H1 (cell line): ENCODE data around the gene EPHA4. TPM values are rescaled to one million over a fixed set of nuclear protein-coding genes. Genes with fewer than 3 reads are reported as not detected.

Experiments used
- CTCF ChIA-PET: fragments of 300-600 bp; sonication (Branson Sonifier 250); formaldehyde crosslinking; loops from one replicate; lab custom pipeline; 2021; ENCODE audit not compliant: partially characterized antibody; lab: Charles Lee
- POLR2A ChIA-PET: fragments of 300-600 bp; sonication (Branson Sonifier 250); formaldehyde crosslinking; loops from one replicate; lab custom pipeline; 2021; ENCODE audit warnings: inconsistent platforms; ENCODE audit not compliant: partially characterized antibody; lab: Charles Lee
- DNase-seq, 2 experiments: peaks; one replicate each; pipeline versions ENCODE4 v3.0.0 to v3.0.0-alpha.2; 2010 to 2022; ENCODE audit warnings: low spot score in 2 of 2, low read depth in 1 of 2, mixed read lengths in 1 of 2
- FAIRE-seq: peaks from 2 replicates; lab custom pipeline; 2011; peaks lifted over from hg19 to GRCh38; lab: Jason Lieb, UNC
- H2AFZ ChIP-seq: 2 replicates; pipeline ENCODE4 v1.8.1; 2012; ENCODE audit warnings: low read length, inconsistent platforms
- H2AK5ac ChIP-seq: 2 replicates; pipeline ENCODE4 v1.6.1; 2013; ENCODE audit warnings: low read depth, low read length
- H2BK120ac ChIP-seq: replicated peaks from 2 replicates; pipeline ENCODE3; 2013; ENCODE audit warnings: low read depth, low read length, inconsistent platforms
- H2BK12ac ChIP-seq: 2 replicates; pipeline ENCODE4 v1.6.1; 2013; ENCODE audit warnings: low read depth, low read length
- H2BK15ac ChIP-seq: 2 replicates; pipeline ENCODE4 v1.6.1; 2013; ENCODE audit warnings: low read length
- H2BK20ac ChIP-seq: 2 replicates; pipeline ENCODE4 v1.6.1; 2013; ENCODE audit warnings: low read length
- H2BK5ac ChIP-seq: 2 replicates; pipeline ENCODE4 v1.6.1; 2013; ENCODE audit warnings: low read depth, low read length
- H3K14ac ChIP-seq: 2 replicates; pipeline ENCODE4 v1.6.1; 2013; ENCODE audit warnings: inconsistent platforms; ENCODE audit not compliant: insufficient read length
- H3K18ac ChIP-seq: 2 replicates; pipeline ENCODE4 v1.6.1; 2013; ENCODE audit warnings: low read length; ENCODE audit errors: extremely low read depth
- H3K23ac ChIP-seq: 2 replicates; pipeline ENCODE4 v1.6.1; 2013; ENCODE audit warnings: inconsistent platforms; ENCODE audit not compliant: insufficient read length
- H3K23me2 ChIP-seq: 2 replicates; pipeline ENCODE4 v1.6.1; 2013; ENCODE audit warnings: low read depth, low read length
- H3K27ac ChIP-seq: 2 replicates; pipeline ENCODE4 v1.6.1; 2011; ENCODE audit warnings: low read depth, low read length, inconsistent platforms
- H3K27me3 ChIP-seq, 4 experiments: replicated peaks in 1 of 4; 1 replicate in 1 of 4; 2 replicates in 3 of 4; pipeline versions ENCODE4 v1.6.1 to v1.8.1; 2011 to 2013; ENCODE audit warnings: low read length in 3 of 4, mild to moderate bottlenecking in 3 of 4, inconsistent platforms in 2 of 4, mixed read lengths in 2 of 4, moderate library complexity in 1 of 4; ENCODE audit not compliant: control insufficient read depth in 3 of 4, insufficient read depth in 3 of 4; ENCODE audit errors: extremely low read depth in 1 of 4
- H3K36me3 ChIP-seq, 4 experiments: 2 replicates each; pipeline versions ENCODE4 v1.6.1 to v1.8.1; 2011 to 2013; ENCODE audit warnings: mild to moderate bottlenecking in 4 of 4, low read length in 3 of 4, moderate library complexity in 2 of 4, control low read depth in 1 of 4, inconsistent platforms in 1 of 4; ENCODE audit not compliant: insufficient read depth in 4 of 4, control insufficient read depth in 2 of 4
- H3K4ac ChIP-seq: replicated peaks from 2 replicates; pipeline ENCODE3; 2013; ENCODE audit warnings: low read length, low read depth, mixed read lengths, inconsistent platforms; ENCODE audit not compliant: insufficient read length
- H3K4me1 ChIP-seq, 4 experiments: replicated peaks in 1 of 4; 1 replicate in 1 of 4; 2 replicates in 3 of 4; pipeline versions ENCODE4 v1.6.1 to v1.8.1; 2011 to 2013; ENCODE audit warnings: low read length in 3 of 4, inconsistent platforms in 2 of 4, mixed read lengths in 1 of 4; ENCODE audit not compliant: insufficient read depth in 4 of 4, control insufficient read depth in 3 of 4
- H3K4me2 ChIP-seq, 2 experiments: 2 replicates each; pipeline versions ENCODE4 v1.6.1 to v1.8.1; 2011 to 2013; ENCODE audit warnings: low read depth in 2 of 2, low read length in 2 of 2, control low read depth in 1 of 2, inconsistent platforms in 1 of 2, mild to moderate bottlenecking in 1 of 2; ENCODE audit not compliant: insufficient read depth in 1 of 2
- H3K4me3 ChIP-seq, 4 experiments: fragments of 200-600, 300-600 bp in 1 of 4; sonication (generic), shearing (Covaris generic), sonication (Bioruptor Twin) in 1 of 4; 2 replicates each; pipeline versions ENCODE4 v1.5.1 to v1.8.1; 2011 to 2016; ENCODE audit warnings: low read length in 4 of 4, low read depth in 3 of 4, control low read depth in 2 of 4, inconsistent platforms in 2 of 4, mild to moderate bottlenecking in 2 of 4, mixed read lengths in 1 of 4, moderate library complexity in 1 of 4; ENCODE audit not compliant: insufficient read depth in 2 of 4; ENCODE audit errors: extremely low read depth in 1 of 4
- H3K56ac ChIP-seq: replicated peaks from 2 replicates; pipeline ENCODE3; 2013; ENCODE audit warnings: low read depth, mild to moderate bottlenecking, mixed read lengths, low read length, inconsistent platforms; ENCODE audit not compliant: insufficient read length
- H3K79me1 ChIP-seq: 2 replicates; pipeline ENCODE4 v1.6.1; 2013; ENCODE audit warnings: low read depth, low read length, control low read depth
- H3K79me2 ChIP-seq, 2 experiments: 2 replicates each; pipeline versions ENCODE4 v1.6.1 to v1.8.1; 2012 to 2013; ENCODE audit warnings: low read length in 2 of 2, mild to moderate bottlenecking in 2 of 2, inconsistent platforms in 1 of 2; ENCODE audit not compliant: insufficient read depth in 2 of 2, control insufficient read depth in 1 of 2
- H3K9ac ChIP-seq, 4 experiments: replicated peaks in 1 of 4; 1 replicate in 1 of 4; 2 replicates in 3 of 4; pipeline versions ENCODE4 v1.6.1 to v1.8.1; 2011 to 2013; ENCODE audit warnings: low read depth in 3 of 4, low read length in 3 of 4, control low read depth in 2 of 4, mild to moderate bottlenecking in 2 of 4, moderate library complexity in 2 of 4, inconsistent platforms in 1 of 4; ENCODE audit errors: extremely low read depth in 1 of 4
- H3K9me3 ChIP-seq, 2 experiments: 2 replicates each; pipeline versions ENCODE4 v1.6.1 to v1.8.1; 2012 to 2013; ENCODE audit warnings: mild to moderate bottlenecking in 2 of 2, moderate library complexity in 2 of 2, control low read depth in 1 of 2, inconsistent platforms in 1 of 2, low read depth in 1 of 2, low read length in 1 of 2, mixed read lengths in 1 of 2; ENCODE audit not compliant: insufficient read depth in 2 of 2
- H4K20me1 ChIP-seq, 2 experiments: replicated peaks in 1 of 2; 2 replicates each; pipeline versions ENCODE3 to v1.8.1; 2011 to 2013; ENCODE audit warnings: inconsistent platforms in 2 of 2, low read length in 2 of 2, mild to moderate bottlenecking in 1 of 2; ENCODE audit not compliant: insufficient read depth in 2 of 2, control insufficient read depth in 1 of 2
- H4K5ac ChIP-seq: 2 replicates; pipeline ENCODE4 v1.6.1; 2013; ENCODE audit warnings: low read length, low read depth, mixed read lengths, inconsistent platforms; ENCODE audit not compliant: insufficient read length
- H4K8ac ChIP-seq: 2 replicates; pipeline ENCODE4 v1.8.0; 2013; ENCODE audit warnings: mild to moderate bottlenecking, moderate library complexity, low read length, inconsistent platforms; ENCODE audit not compliant: insufficient read depth; ENCODE audit errors: extremely low read depth
- H4K91ac ChIP-seq: replicated peaks from 2 replicates; pipeline ENCODE3; 2013; ENCODE audit warnings: low read length, mixed read lengths, inconsistent platforms; ENCODE audit not compliant: insufficient read length
- ASH2L ChIP-seq: fragments of 200-600, 300-600 bp; sonication (generic); IDR thresholded peaks from one replicate; pipeline ENCODE4 v1.7.1; 2017; ENCODE audit warnings: low read length
- E2F6 ChIP-seq: IDR thresholded peaks from 2 replicates; pipeline ENCODE4 v1.6.1; 2012; ENCODE audit warnings: inconsistent platforms
- EP300 ChIP-seq, 2 experiments: IDR thresholded peaks; 1 replicate in 1 of 2; 2 replicates in 1 of 2; pipeline ENCODE4 v1.6.1; 2011 to 2012; ENCODE audit warnings: low read depth in 2 of 2, low read length in 2 of 2, mild to moderate bottlenecking in 2 of 2, borderline replicate concordance in 1 of 2, inconsistent platforms in 1 of 2, moderate library complexity in 1 of 2
- EZH2 ChIP-seq: fragments of 200-600 bp; sonication (generic); IDR thresholded peaks from 2 replicates; pipeline ENCODE4 v1.7.1; 2012; ENCODE audit warnings: low read depth, mild to moderate bottlenecking, moderate library complexity, low read length, inconsistent platforms; ENCODE audit not compliant: severe bottlenecking
- HDAC2 ChIP-seq, 2 experiments: fragments of 300-600 bp in 1 of 2; sonication (generic) in 1 of 2; IDR thresholded peaks; 2 replicates each; pipeline ENCODE4 v1.6.1; 2011 to 2012; ENCODE audit warnings: low read depth in 2 of 2, low read length in 2 of 2, mild to moderate bottlenecking in 2 of 2, moderate library complexity in 2 of 2, borderline replicate concordance in 1 of 2, inconsistent platforms in 1 of 2
- PHF8 ChIP-seq: fragments of 200-600 bp; sonication (generic); conservative IDR thresholded peaks from 2 replicates; pipeline ENCODE4 v1.7.1; 2012; ENCODE audit warnings: low read depth, mild to moderate bottlenecking, inconsistent platforms, low read length, moderate library complexity
- POLR2A ChIP-seq, 2 experiments: IDR thresholded peaks; 1 replicate in 1 of 2; 2 replicates in 1 of 2; pipeline ENCODE4 v1.6.1; 2011; ENCODE audit warnings: low read depth in 2 of 2, low read length in 2 of 2, mild to moderate bottlenecking in 2 of 2; ENCODE audit errors: control extremely low read depth in 1 of 2
- SUZ12 ChIP-seq: fragments of 200-600 bp; sonication (generic); IDR thresholded peaks from 2 replicates; pipeline ENCODE4 v1.6.1; 2012; ENCODE audit warnings: mild to moderate bottlenecking, inconsistent platforms, low read length, moderate library complexity, mixed read lengths
- TAF7 ChIP-seq: optimal IDR thresholded peaks from 2 replicates; pipeline ENCODE3; 2011; ENCODE audit warnings: low read depth, mild to moderate bottlenecking, inconsistent platforms, low read length, moderate library complexity, borderline replicate concordance
- USF2 ChIP-seq: IDR thresholded peaks from 2 replicates; pipeline ENCODE4 v1.6.1; 2011; ENCODE audit warnings: low read length, improper control_type of control experiment
- ZNF274 ChIP-seq: IDR thresholded peaks from 2 replicates; pipeline ENCODE4 v1.7.0; 2012; ENCODE audit warnings: low read length, borderline replicate concordance; ENCODE audit errors: extremely low read depth
- WGBS, 2 experiments: shearing (Covaris generic) in 1 of 2; methylation state at CpG; one replicate each; pipeline versions ENCODE4 v1.1.6 to v1.1.7; 2013 to 2015; ENCODE audit warnings: low lambda C conversion rate in 2 of 2, mixed read lengths in 2 of 2, inconsistent platforms in 1 of 2, low coverage in 1 of 2, missing lambda C conversion rate in 1 of 2; ENCODE audit not compliant: insufficient replicate concordance in 2 of 2, insufficient coverage in 1 of 2, insufficient read length in 1 of 2; ENCODE audit errors: extremely low coverage in 1 of 2, missing lambda C conversion rate in 1 of 2; 5-methylcytosine and 5-hydroxymethylcytosine counted together
- polyA plus RNA-seq, 7 experiments: library from polyadenylated mRNA; depleted of rRNA in 3 of 7; stranded (reverse) in 5 of 7; unstranded in 2 of 7; fragments of >200 nt in 5 of 7; fragments of 200-250 nt in 2 of 7; gene quantifications; 1 replicate in 5 of 7; 2 replicates in 1 of 7; 4 replicates in 1 of 7; pipeline versions ENCODE4 v1.2.1 to v1.2.3, GENCODE V29; 2011 to 2013; ENCODE audit warnings: missing spikeins in 2 of 7, mixed read lengths in 2 of 7
- total RNA-seq: library from RNA; stranded (reverse); fragmentation: NEBNext Ultra II Directional; extraction: Animal tissue kit (Norgen Biotek cat#: 25700); gene quantifications from 2 replicates; pipeline ENCODE4 v1.2.1, GENCODE V29; 2021

EPHA4 gene
- total and polyA plus RNA-seq, 2 of the 8 experiments (the other 6 are each of a cell fraction or from before 2014, with no cell fraction given), result 4.3 to 5.7 TPM

- H2BK15ac ChIP-seq, result no peak overlapping the region
- H4K91ac ChIP-seq, result no peak overlapping the region
- no peak overlapping the region for H3K4me3 ChIP-seq
- no peaks in the 10 kb centered on the region for H3K23me2 ChIP-seq
- H3K4me2 ChIP-seq, result no peak overlapping the region
- 87% methylated on average over 10 of the region's 10 CpGs; no CpG with 5 or more reads in 1 of the 2 experiments for WGBS, 2 experiments
- H4K5ac ChIP-seq, result no peak overlapping the region
- no peaks in the 10 kb centered on the region for H3K9me3 ChIP-seq
- H3K4me1 ChIP-seq, result no peaks in the 10 kb centered on the region
- POLR2A ChIA-PET, result no interaction called here
- no peak overlapping the region for H2AK5ac ChIP-seq
- no peaks in the 10 kb centered on the region for H3K79me1 ChIP-seq
- H3K9ac ChIP-seq, result no peak overlapping the region
- H2BK20ac ChIP-seq, result no peak overlapping the region
- no peak overlapping the region for H2BK5ac ChIP-seq
- no peak overlapping the region for H3K14ac ChIP-seq
- no peaks in the 10 kb centered on the region for H3K79me2 ChIP-seq
- H2BK120ac ChIP-seq, result no peak overlapping the region
- no peaks in the 10 kb centered on the region for H3K36me3 ChIP-seq
- H3K23ac ChIP-seq, result no peak overlapping the region
- DNase-seq (no peak), FAIRE-seq (no peak)
- no peak overlapping the region for H2BK12ac ChIP-seq
- no peak overlapping the region for H2AFZ ChIP-seq
- H3K4ac ChIP-seq, result no peak overlapping the region
- no peak overlapping the region for H3K56ac ChIP-seq
- no peak overlapping the region for H3K27ac ChIP-seq
- H3K27me3 ChIP-seq, result no peaks in the 10 kb centered on the region
- H4K8ac ChIP-seq, result no peak overlapping the region
- CTCF ChIA-PET, result interaction anchor here (1.4 to 2.7 kb wide), 7 partner anchors 8 to 213 kb away, joined by 3 to 9 read pairs (median 4); no protein-coding TSS in a partner anchor
- no peaks in the 10 kb centered on the region for H4K20me1 ChIP-seq
- no peak overlapping the region for H3K18ac ChIP-seq
- no peak for TF ChIP-seq HDAC2 (IDR thresholded peaks at IDR 0.05; ENCODE audit: borderline replicate concordance in 1 of 2, low read depth in 2 of 2, low read length in 2 of 2)
- TF ChIP-seq SUZ12, result no peak
- no peak for TF ChIP-seq PHF8
- no peak for TF ChIP-seq E2F6
- no peak for TF ChIP-seq POLR2A (IDR thresholded peaks at IDR 0.05; ENCODE audit: control extremely low read depth in 1 of 2, low read depth in 2 of 2, low read length in 2 of 2)
- TF ChIP-seq ASH2L, result no peak
- TF ChIP-seq EP300 (IDR thresholded peaks at IDR 0.05; ENCODE audit: borderline replicate concordance in 1 of 2, low read depth in 2 of 2, low read length in 2 of 2), result no peak
- no peak for TF ChIP-seq TAF7
- TF ChIP-seq ZNF274, result no peak
- no peak for TF ChIP-seq EZH2
- TF ChIP-seq USF2, result no peak
These were observed 70.8 kb downstream of the EPHA4 start for GRCh38 chr2:221501210-221501882.
